ENCODE results near the gene HOXC9.
A peak's percentile ranks its signal among the peaks of the same experiment; 100 is the strongest.

HOXC9 gene

GRCh38 chr12:53965281-53966084 is 34.5 kb upstream of the HOXC9 start (continued):
- TF ChIP-seq ZBTB11 (tag by site-specific recombination; conservative IDR thresholded peaks at IDR 0.05; ENCODE audit: low read depth), result peak; percentile 29; the same call in 1 of the 2 replicates
- peak; percentile 46; the same call in 1 of the 2 replicates for TF ChIP-seq ZFHX2 (tag by site-specific recombination; conservative IDR thresholded peaks at IDR 0.05)
- TF ChIP-seq MEIS1 (CRISPR knock-in tag; IDR thresholded peaks at IDR 0.05; ENCODE audit: borderline replicate concordance), result no peak
- TF ChIP-seq ZNF324 (tag by site-specific recombination; IDR thresholded peaks at IDR 0.05), result 0 out of 2 replicates have a peak, but pooled peaks have one; percentile 33
- peak; percentile 56 for TF ChIP-seq ZNF600 (tag by site-specific recombination; IDR thresholded peaks at IDR 0.05)

GRCh38 chr12:53966085-53966384 is 33.9 kb upstream of the HOXC9 start:
- peaks cover 0 to 8% of the 10 kb centered on the region in 2 experiments; a peak in 1 of 3 replicates for H3K36me3 ChIP-seq (ENCODE audit: control insufficient read depth in 2 of 2, insufficient read depth in 1 of 2, low read length in 2 of 2)
- CTCF ChIA-PET, result interaction anchor here (0.6 to 1.5 kb wide), 3 partner anchors 12 to 55 kb away, joined by 3 to 5 read pairs (median 4); no protein-coding TSS in a partner anchor
- peaks cover 68% of the 10 kb centered on the region for H3K4me1 ChIP-seq (ENCODE audit: control insufficient read depth, insufficient read depth, low read length)
- 0 out of 2 replicates have a peak, but pooled peaks have one; percentile 44 for TF ChIP-seq ZNF596 (tag by site-specific recombination; IDR thresholded peaks at IDR 0.05)
- no peak for TF ChIP-seq ATF2 (tag by site-specific recombination; IDR thresholded peaks at IDR 0.05; ENCODE audit: low read depth)
- POLR2A ChIA-PET, result no interaction called here
- H3K9me3 ChIP-seq (ENCODE audit: control insufficient read depth, insufficient read depth, low read depth, low read length), result no peaks in the 10 kb centered on the region
- H3K27ac ChIP-seq (ENCODE audit: extremely low read depth, low read depth, low read length), result peak overlapping the region; percentile 94; the same call in 1 of the 2 replicates
- H3K4me3 ChIP-seq (ENCODE audit: low read depth, low read length), result no peak overlapping the region

- H3K4me3 ChIP-seq (ENCODE audit: low read depth, low read length), result no peak overlapping the region
- ChIA-PET POLR2A (interaction anchor here (0.8 kb wide), 1 partner anchor 10 kb away, joined by 3 read pairs; no protein-coding TSS in a partner anchor), CTCF (interaction anchor here (0.6 to 0.7 kb wide), 2 partner anchors 12 to 55 kb away, joined by 3 to 4 read pairs; no protein-coding TSS in a partner anchor)
These were observed 33.4 kb upstream of the HOXC9 start for GRCh38 chr12:53966385-53967133.

GRCh38 chr12:53967421-53967925 is 32.5 kb upstream of the HOXC9 start:
- POLR2A ChIA-PET, result interaction anchor here (0.7 to 0.8 kb wide), 2 partner anchors 9 to 186 kb away, joined by 3 read pairs; no protein-coding TSS in a partner anchor
- Histone ChIP-seq H3K27ac (ENCODE audit: extremely low read depth, low read depth, low read length) (peak overlapping the region; percentile 94), H3K4me1 (ENCODE audit: control insufficient read depth, insufficient read depth, low read length) (peaks cover 80% of the 10 kb centered on the region), H3K36me3 (ENCODE audit: control insufficient read depth in 2 of 2, insufficient read depth in 1 of 2, low read length in 2 of 2) (no peaks in the 10 kb centered on the region), H3K9me3 (ENCODE audit: control insufficient read depth, insufficient read depth, low read depth, low read length) (no peaks in the 10 kb centered on the region), H3K4me3 (ENCODE audit: low read depth, low read length) (no peak overlapping the region)
- CTCF ChIA-PET, result interaction anchor here (0.9 to 1.1 kb wide), 2 partner anchors 21 to 40 kb away, joined by 3 read pairs; no protein-coding TSS in a partner anchor
- TF ChIP-seq ZNF274 (IDR thresholded peaks at IDR 0.05; ENCODE audit: low read length), result no peak
- TF ChIP-seq ZNF274 (tag by site-specific recombination; IDR thresholded peaks at IDR 0.05; ENCODE audit: borderline replicate concordance), result no peak
- TF ChIP-seq TCF7L2 (IDR thresholded peaks at IDR 0.05; ENCODE audit: borderline replicate concordance, low read depth, low read length), result no peak
- 0 out of 2 replicates have a peak, but pooled peaks have one; percentile 18 for TF ChIP-seq SP7 (tag by site-specific recombination; IDR thresholded peaks at IDR 0.05)
- no peak for TF ChIP-seq KLF9 (tag by site-specific recombination; IDR thresholded peaks at IDR 0.05; ENCODE audit: low read depth)
- TF ChIP-seq HIC1 (tag by site-specific recombination; IDR thresholded peaks at IDR 0.05), result no peak
- peak; percentile 57 for TF ChIP-seq PATZ1 (tag by site-specific recombination; IDR thresholded peaks at IDR 0.05)
- peak; percentile 69 for TF ChIP-seq ZNF341 (tag by site-specific recombination; IDR thresholded peaks at IDR 0.05; ENCODE audit: low read depth)

More at GRCh38 chr12:53966385-53967133, 33.4 kb upstream of the HOXC9 start:
- Histone ChIP-seq H3K36me3 (ENCODE audit: control insufficient read depth in 2 of 2, insufficient read depth in 1 of 2, low read length in 2 of 2) (peaks cover 0 to 7% of the 10 kb centered on the region in 2 experiments; a peak in 1 of 3 replicates), H3K9me3 (ENCODE audit: control insufficient read depth, insufficient read depth, low read depth, low read length) (no peaks in the 10 kb centered on the region), H3K4me1 (ENCODE audit: control insufficient read depth, insufficient read depth, low read length) (peaks cover 70% of the 10 kb centered on the region), H3K27ac (ENCODE audit: extremely low read depth, low read depth, low read length) (peak overlapping the region; percentile 94)
- 0 out of 2 replicates have a peak, but pooled peaks have one; percentile 6 for TF ChIP-seq IKZF3 (tag by site-specific recombination; IDR thresholded peaks at IDR 0.05)
- TF ChIP-seq MZF1 (tag by site-specific recombination; IDR thresholded peaks at IDR 0.05; ENCODE audit: borderline replicate concordance), result no peak

All from HEK293 (cell line).